ENCODE measurements around the gene TM4SF18. TPM values are rescaled to one million over a fixed set of nuclear protein-coding genes. Genes with fewer than 3 reads are reported as not detected.

The TM4SF18 gene
- polyA plus RNA-seq, 1 donor from 2014 or later, result not detected

DNA sequence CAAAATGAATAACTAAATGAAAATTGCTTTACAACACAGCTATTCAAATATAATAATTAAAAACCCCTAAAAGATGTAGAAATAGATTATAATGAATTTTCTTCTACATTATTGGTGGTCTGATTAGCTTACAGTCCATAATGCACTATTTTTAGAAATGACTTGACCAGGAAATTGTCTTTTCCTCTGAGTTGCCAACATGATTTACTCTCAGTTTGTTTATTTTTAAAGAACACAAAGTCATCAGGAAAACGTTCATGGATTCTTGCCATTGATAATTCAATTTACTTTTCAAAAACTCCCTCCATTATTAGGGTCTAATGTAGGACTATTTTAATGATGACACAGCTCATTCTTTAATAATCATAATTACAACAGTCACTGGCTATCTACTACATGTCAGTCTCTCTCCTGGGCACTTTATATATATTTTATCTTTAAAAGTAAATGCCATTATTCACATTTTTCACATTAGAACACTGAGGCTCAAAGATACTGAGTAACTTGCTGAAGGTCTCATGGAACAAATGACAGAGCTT is 1.1 kb downstream of the TM4SF18 start:
- Histone ChIP-seq H3F3A (ENCODE audit: insufficient read depth, low read length, poor library complexity, severe bottlenecking) (no peaks in the 10 kb centered on the region), H3K9me2 (ENCODE audit: insufficient read depth, low read length) (no peaks in the 10 kb centered on the region), H3K27me3 (ENCODE audit: insufficient read depth, low read depth, low read length) (no peaks in the 10 kb centered on the region), H3K36me3 (ENCODE audit: insufficient read depth, low read length) (no peaks in the 10 kb centered on the region), H3K4me2 (ENCODE audit: low read length) (no peak overlapping the region), H4K20me1 (ENCODE audit: insufficient read depth) (no peaks in the 10 kb centered on the region), H3K79me2 (replicated peaks; ENCODE audit: insufficient read depth, low read length) (no peaks in the 10 kb centered on the region), H3K4me3 (ENCODE audit: low read length) (no peak overlapping the region), H3K27ac (ENCODE audit: low read length) (no peak overlapping the region), H3K9ac (ENCODE audit: low read length) (no peak overlapping the region), H3K9me3 (ENCODE audit: low read length) (no peaks in the 10 kb centered on the region), H2AFZ (ENCODE audit: low read depth, low read length) (no peak overlapping the region)
- no peak for TF ChIP-seq EZH2 (IDR thresholded peaks at IDR 0.05; ENCODE audit: borderline replicate concordance, insufficient read depth, low read length, poor library complexity, severe bottlenecking)
- TF ChIP-seq POLR2AphosphoS5 (IDR thresholded peaks at IDR 0.05), result no peak
- TF ChIP-seq MXI1 (conservative IDR thresholded peaks at IDR 0.05; ENCODE audit: poor library complexity, severe bottlenecking), result no peak
- no peak for TF ChIP-seq RAD21 (conservative IDR thresholded peaks at IDR 0.05)
- TF ChIP-seq SMC3 (conservative IDR thresholded peaks at IDR 0.05; ENCODE audit: poor library complexity), result no peak
- TF ChIP-seq, protein P1, sequence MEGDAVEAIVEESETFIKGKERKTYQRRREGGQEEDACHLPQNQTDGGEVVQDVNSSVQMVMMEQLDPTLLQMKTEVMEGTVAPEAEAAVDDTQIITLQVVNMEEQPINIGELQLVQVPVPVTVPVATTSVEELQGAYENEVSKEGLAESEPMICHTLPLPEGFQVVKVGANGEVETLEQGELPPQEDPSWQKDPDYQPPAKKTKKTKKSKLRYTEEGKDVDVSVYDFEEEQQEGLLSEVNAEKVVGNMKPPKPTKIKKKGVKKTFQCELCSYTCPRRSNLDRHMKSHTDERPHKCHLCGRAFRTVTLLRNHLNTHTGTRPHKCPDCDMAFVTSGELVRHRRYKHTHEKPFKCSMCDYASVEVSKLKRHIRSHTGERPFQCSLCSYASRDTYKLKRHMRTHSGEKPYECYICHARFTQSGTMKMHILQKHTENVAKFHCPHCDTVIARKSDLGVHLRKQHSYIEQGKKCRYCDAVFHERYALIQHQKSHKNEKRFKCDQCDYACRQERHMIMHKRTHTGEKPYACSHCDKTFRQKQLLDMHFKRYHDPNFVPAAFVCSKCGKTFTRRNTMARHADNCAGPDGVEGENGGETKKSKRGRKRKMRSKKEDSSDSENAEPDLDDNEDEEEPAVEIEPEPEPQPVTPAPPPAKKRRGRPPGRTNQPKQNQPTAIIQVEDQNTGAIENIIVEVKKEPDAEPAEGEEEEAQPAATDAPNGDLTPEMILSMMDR (IDR thresholded peaks at IDR 0.05; ENCODE audit: poor library complexity, severe bottlenecking), result no peak
- TF ChIP-seq REST (IDR thresholded peaks at IDR 0.05; ENCODE audit: borderline replicate concordance), result no peak
- no peak for TF ChIP-seq TAF1 (IDR thresholded peaks at IDR 0.05; ENCODE audit: low read depth)
- no peak for TF ChIP-seq EP300 (conservative IDR thresholded peaks at IDR 0.05; ENCODE audit: poor library complexity, severe bottlenecking)

DNA sequence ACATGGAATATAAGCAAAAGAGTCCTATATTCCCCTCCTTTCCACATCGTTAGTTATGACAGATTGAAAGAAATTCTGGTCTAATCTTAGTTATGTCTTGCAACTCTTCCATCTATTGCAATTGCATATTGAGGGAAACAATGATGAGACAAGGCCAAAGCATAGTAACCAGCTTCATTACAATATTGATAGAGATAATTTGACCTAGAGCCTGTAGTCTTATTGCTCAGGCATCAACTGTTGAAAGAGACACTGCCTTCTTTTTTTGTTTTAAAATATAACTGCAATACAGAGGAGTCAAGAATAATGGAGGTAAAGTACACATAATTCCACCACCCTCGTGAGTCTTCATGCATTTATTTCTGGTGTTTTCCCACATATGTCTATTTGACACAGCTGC is 2.0 kb downstream of the TM4SF18 start:
- no peak overlapping the region for H3K27ac ChIP-seq (ENCODE audit: low read length)
- H3K9me3 ChIP-seq (ENCODE audit: low read length), result no peaks in the 10 kb centered on the region
- no peak overlapping the region for H2AFZ ChIP-seq (ENCODE audit: low read depth, low read length)
- no peaks in the 10 kb centered on the region for H4K20me1 ChIP-seq (ENCODE audit: insufficient read depth)
- H3K9ac ChIP-seq (ENCODE audit: low read length), result no peak overlapping the region
- no peaks in the 10 kb centered on the region for H3K36me3 ChIP-seq (ENCODE audit: insufficient read depth, low read length)
- no peaks in the 10 kb centered on the region for H3F3A ChIP-seq (ENCODE audit: insufficient read depth, low read length, poor library complexity, severe bottlenecking)
- no peaks in the 10 kb centered on the region for H3K27me3 ChIP-seq (ENCODE audit: insufficient read depth, low read depth, low read length)
- H3K4me2 ChIP-seq (ENCODE audit: low read length), result no peak overlapping the region
- no peaks in the 10 kb centered on the region for H3K79me2 ChIP-seq (replicated peaks; ENCODE audit: insufficient read depth, low read length)
- H3K4me3 ChIP-seq (ENCODE audit: low read length), result no peak overlapping the region
- no peak for TF ChIP-seq POLR2AphosphoS5 (IDR thresholded peaks at IDR 0.05)
- no peak for TF ChIP-seq MXI1 (conservative IDR thresholded peaks at IDR 0.05; ENCODE audit: poor library complexity, severe bottlenecking)
- TF ChIP-seq SMC3 (conservative IDR thresholded peaks at IDR 0.05; ENCODE audit: poor library complexity), result no peak
- H3K9me2 ChIP-seq (ENCODE audit: insufficient read depth, low read length), result no peaks in the 10 kb centered on the region
